Globus pallidus (tissue), 1 donor: Measurements from ENCODE around the gene LTN1.
"Not testable (repeated sequence)": the region's sequence is repeated elsewhere in the genome, so short reads cannot be mapped to it uniquely, and the experiment has no call there.

Source experiments
- DNase-seq: peaks from one replicate; pipeline ENCODE4 v3.0.0-alpha.2; 2015; ENCODE audit warnings: low spot score

Gene LTN1

GRCh38 chr21:28988146-28988545 is 4.5 kb downstream of the LTN1 start:
- not testable (repeated sequence) for DNase-seq

GRCh38 chr21:28986677-28987076 is 6.0 kb downstream of the LTN1 start:
- no peak for DNase-seq

GRCh38 chr21:28982637-28983036 is 10.0 kb downstream of the LTN1 start:
- no peak for DNase-seq

- DNase-seq = no peak
These were observed 13.6 kb downstream of the LTN1 start for GRCh38 chr21:28979092-28979491.

- DNase-seq = no peak
These were observed 17.3 kb downstream of the LTN1 start for GRCh38 chr21:28975397-28975796.

GRCh38 chr21:28974531-28975227 is 18.0 kb downstream of the LTN1 start:
- DNase-seq = no peak

- no peak for DNase-seq
These were observed 20.3 kb downstream of the LTN1 start for GRCh38 chr21:28972398-28972797.

GRCh38 chr21:28971171-28971570 is 21.5 kb downstream of the LTN1 start:
- peak; percentile 60 for DNase-seq

- DNase-seq = no peak
These were observed 28.8 kb downstream of the LTN1 start for GRCh38 chr21:28963831-28964230.

- no peak for DNase-seq
These were observed 30.2 kb downstream of the LTN1 start for GRCh38 chr21:28962465-28962864.

- no peak for DNase-seq
These were observed 30.8 kb downstream of the LTN1 start for GRCh38 chr21:28961927-28962326.

- DNase-seq = no peak
These were observed 32.4 kb downstream of the LTN1 start for GRCh38 chr21:28960245-28960644.

GRCh38 chr21:28959367-28960099 is 33.1 kb downstream of the LTN1 start:
- no peak for DNase-seq

- no peak for DNase-seq
These were observed 39.4 kb downstream of the LTN1 start for GRCh38 chr21:28953247-28953646.

GRCh38 chr21:28952686-28953085 is 40.0 kb downstream of the LTN1 start:
- DNase-seq = no peak

GRCh38 chr21:28949318-28949717 is 43.4 kb downstream of the LTN1 start:
- no peak for DNase-seq

- peak; percentile 74 for DNase-seq
These were observed 48.4 kb downstream of the LTN1 start for GRCh38 chr21:28944296-28944695.

GRCh38 chr21:28943631-28944030 is 49.0 kb downstream of the LTN1 start:
- DNase-seq = peak; percentile 17

GRCh38 chr21:28938726-28939125 is 54.0 kb downstream of the LTN1 start:
- DNase-seq = no peak

GRCh38 chr21:28937737-28938136 is 54.9 kb downstream of the LTN1 start:
- no peak for DNase-seq

GRCh38 chr21:28936721-28937120 is 56.0 kb downstream of the LTN1 start:
- DNase-seq = no peak

- no peak for DNase-seq
These were observed 56.6 kb downstream of the LTN1 start for GRCh38 chr21:28936036-28936435.

- DNase-seq = no peak
These were observed 60.0 kb downstream of the LTN1 start for GRCh38 chr21:28932717-28933116.
